NCI-H2029 (cell line): ENCODE data around the gene SPON2.

ENCODE experiments used
- DNase-seq: peaks from one replicate; lab custom pipeline; 2025; lab: John Stamatoyannopoulos, UW

Gene SPON2

DNA sequence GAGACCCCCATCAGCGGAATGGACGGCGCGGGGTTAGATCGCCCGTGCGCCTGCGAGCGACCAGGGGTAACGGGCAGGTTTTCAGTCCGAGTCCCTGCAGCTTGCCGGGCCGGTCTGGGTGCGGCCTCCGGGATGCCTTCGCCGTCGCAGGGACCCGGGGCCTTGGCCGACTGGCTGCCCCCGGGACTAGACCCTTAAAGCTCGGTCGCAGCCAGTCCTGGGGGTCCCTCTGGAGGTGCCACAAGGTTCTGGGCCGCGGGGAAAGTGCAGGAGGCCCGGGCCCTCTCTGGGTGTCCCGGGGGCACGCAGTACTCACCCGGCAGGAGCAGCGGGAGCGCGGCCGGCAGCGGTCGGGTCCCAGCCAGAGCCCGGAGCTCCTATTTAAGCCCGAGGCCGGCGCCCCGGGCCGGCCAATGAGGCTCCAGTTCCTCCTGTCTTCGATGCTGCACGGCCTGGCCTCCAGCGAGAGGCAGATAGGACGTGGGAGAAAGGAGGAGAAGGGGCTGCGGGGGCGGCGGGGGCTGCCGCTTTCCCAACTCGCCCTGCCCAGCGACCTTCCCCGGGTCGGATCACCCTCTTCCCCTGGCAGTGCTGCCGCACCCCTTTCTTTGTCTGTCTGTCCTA, at the start of gene SPON2:
SPON2 (minus strand) TSS at position 356 of the 624 bp plus-strand sequence.
- no peak for DNase-seq

GRCh38 chr4:1221155-1221870, 48.9 kb upstream of the SPON2 start:
- no peak for DNase-seq

- no peak for DNase-seq
Measured at GRCh38 chr4:1220566-1220965, 48.2 kb upstream of the SPON2 start.

DNA sequence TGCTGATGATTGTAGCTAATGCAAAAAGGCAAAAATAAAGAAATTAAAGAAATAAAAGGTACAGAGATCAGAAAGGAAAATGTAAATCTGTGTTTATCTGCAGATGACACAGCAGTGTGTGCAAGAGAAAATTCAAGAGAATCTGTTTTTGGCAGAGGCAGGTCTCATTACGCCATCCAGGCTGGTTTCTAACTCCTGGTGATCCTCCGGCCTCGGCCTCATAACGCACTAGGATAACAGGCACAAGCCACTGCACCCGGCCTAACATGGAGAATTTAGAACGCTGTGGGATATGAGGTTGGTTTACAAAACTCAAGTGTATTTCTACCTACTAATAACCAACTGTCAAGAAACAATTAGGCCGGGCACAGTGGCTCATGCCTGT, 47.2 kb upstream of the SPON2 start:
- no peak for DNase-seq

GRCh38 chr4:1218634-1219565, 46.5 kb upstream of the SPON2 start:
- no peak for DNase-seq

GRCh38 chr4:1217366-1217765, 45.0 kb upstream of the SPON2 start:
- no peak for DNase-seq

DNA sequence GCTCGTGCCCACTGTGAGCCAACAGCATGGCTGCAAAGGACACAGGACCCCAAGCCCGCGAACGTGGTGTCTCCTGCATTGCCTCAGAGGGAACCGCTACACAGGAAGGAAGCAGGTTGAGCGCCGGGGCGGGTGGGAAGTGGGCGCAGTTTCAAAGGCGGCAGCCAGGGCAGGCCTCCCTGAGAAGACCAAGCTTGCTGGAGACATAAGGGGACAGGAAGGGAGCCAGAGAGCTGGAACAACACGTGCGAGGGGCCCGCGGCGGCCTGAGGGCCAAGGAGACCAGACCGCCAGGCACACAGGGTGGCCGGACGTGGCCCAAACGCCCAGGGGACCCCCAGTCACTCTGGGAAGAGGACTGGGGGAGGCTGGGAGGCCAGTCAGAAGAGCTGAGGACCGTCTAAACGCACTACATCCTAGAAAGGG, 44.5 kb upstream of the SPON2 start:
- no peak for DNase-seq

DNA sequence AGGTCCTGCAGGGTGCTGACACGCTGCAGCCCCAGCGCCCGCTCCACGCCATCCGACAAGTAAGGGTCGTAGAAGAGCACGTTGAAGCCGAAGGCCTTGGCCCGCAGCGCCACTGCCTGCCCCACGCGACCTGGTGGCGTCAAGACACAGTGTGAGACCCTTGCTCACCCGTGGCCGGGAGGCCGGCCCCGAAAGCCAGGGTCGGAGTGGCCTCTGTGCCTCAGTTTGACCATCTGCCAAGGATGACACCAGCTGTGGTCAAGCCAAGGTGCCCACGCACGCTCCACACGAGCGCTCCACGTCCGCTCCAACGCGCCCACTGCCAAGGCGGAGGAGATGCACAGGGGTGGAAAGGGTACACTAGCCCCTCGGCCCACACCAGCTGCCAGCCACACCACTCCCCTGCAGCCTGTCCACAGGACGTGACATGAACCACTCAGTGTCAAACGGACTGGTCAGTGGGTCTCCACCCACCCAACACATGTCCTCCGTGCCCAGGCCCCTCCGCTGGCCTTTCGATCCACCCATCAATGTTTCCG, 43.8 kb upstream of the SPON2 start:
- DNase-seq, result no peak

DNA sequence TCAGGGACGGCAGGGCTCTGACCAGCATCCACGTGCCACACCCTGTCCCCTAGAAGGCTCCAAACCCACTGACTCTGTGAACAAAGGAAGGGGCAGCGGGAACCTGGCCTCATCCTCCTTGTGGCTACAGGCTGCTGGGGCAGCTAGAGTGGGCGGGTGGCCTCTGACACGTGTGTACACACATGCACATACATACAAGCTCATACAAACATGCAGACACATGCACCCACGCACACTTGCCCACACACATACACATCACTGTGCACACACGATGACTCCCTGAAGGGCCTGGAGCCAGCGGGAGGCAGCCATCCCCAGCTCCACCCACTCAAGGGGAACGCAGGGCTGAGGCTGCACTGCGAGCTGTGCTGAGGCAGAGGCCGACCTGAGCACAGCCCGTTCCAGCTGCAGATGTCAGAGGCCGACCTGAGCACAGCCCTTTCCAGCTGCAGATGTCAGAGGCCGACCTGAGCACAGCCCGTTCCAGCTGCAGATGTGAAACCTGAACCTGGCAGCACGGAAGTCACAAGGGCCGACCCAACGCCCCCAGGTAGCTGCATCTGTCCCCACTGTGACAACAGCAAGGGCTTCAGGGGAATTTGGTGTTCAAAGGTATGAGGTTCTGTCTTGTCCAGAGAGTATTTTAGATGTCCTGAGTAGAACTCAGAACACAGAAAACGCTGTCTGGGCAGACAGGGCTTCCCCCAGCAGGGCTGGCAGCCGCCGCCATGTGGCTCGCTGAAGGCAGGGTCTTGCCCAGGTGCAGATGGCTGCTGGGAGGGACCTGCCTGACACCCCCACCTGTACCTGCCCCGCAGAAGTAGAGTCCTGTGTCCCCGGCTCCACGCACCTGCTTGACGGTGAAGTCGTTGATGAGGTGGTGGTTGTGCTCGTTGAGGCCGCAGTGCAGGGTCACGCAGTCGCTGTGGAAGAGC, 43.0 kb upstream of the SPON2 start:
- DNase-seq, result no peak

- no peak for DNase-seq
Measured at GRCh38 chr4:1214101-1215095, 42.0 kb upstream of the SPON2 start.

DNA sequence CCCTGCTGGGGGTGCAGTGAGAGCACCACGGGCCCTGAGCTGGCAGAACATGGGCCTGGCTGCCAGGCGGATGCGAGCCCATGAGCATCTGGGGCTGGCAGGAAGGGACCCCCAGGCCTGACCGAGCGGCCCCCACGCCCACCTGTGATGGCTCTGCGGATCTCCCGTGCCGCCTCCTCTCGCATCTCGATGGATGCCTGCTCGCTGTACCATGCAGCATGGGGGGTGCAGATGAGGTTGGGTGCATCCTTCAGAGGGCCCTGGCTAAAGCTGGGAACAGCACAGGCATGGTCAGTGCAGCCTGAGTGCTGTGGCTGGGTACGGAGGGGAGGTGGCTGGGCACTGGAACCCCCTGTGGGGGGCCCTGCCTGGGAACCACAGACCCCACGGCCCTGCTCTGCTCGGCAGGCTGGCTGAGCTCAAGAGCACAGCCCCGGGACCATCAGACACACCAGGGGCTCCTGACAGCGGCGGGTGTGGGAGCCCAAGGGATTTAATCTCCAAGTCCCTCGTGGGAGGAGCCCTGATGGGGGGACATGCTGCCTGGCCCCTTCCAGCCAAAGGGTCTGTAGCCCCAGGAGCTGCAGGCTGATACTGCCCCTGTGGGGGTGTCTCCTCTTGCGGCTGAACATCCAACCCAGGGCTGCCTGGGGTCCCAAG, 41.1 kb upstream of the SPON2 start:
- DNase-seq, result no peak

DNA sequence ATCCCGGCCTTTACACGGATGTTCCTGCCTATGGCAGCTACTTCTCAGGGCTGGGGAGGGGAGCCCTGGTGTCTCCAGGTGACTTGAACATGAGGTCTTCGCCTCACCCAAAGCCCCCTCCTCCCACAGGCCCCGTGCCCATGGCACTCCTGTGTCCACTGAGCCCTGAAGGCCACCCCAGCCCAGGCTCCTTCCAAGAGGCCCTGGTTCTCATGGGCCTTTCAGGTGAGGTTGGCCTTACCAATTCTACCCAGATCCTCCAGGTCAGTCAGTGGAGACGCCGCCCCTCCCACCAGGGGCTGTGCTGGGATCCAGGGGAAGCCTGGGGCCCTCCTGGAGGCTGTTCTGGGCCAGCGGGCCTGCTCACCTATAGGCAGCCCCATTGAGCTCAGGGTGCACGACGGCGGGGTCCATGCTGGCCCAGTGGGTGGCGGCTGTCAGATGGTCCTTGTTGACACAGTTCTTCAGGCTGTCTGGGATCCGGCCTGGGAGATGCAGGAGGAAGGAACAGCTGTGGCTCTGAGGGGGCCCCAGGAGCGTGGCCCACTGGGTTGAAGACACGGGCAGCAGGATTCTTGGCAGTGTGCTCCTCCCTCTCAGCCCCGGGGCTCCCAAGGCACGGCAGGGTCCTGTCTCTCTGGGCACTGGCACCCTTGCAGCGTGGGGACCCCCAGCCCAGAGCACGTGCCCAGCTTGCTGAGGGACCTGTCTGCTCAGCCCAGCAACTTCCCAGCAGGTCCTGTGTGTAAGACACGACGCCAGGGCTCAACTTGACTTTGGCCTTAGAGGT, 40.4 kb upstream of the SPON2 start:
- no peak for DNase-seq

DNA sequence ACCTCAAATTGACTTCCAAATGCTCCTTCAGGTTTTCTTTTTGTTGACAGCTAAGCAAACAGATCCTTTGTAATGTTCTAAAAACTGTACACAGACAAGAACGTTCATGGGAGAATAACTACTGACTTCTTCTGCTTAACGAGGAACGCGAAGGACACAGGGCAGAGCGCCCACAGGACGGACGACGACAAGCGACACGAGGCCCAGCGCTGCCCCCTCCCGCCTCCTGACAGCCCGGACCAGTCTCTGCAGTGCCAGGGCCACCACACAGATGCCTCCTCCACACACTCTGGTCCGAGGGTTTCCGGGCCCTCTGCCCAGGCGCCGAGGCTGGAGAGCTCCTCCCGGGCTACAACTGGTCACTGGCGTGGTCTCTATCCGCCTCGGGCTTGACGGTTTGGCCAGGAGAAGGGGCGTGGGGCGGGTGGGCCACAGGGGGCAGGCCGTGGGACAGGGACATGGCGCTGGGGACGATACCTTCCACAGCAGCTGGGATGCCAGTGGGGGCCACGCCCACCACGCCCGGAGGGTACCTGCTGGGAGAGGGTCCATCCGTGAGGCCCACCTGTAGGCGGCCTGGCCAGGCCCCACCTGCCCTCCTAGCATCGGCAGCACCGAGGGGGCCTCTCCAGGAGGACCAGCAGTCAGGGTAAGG, 39.6 kb upstream of the SPON2 start:
- DNase-seq, result no peak

DNA sequence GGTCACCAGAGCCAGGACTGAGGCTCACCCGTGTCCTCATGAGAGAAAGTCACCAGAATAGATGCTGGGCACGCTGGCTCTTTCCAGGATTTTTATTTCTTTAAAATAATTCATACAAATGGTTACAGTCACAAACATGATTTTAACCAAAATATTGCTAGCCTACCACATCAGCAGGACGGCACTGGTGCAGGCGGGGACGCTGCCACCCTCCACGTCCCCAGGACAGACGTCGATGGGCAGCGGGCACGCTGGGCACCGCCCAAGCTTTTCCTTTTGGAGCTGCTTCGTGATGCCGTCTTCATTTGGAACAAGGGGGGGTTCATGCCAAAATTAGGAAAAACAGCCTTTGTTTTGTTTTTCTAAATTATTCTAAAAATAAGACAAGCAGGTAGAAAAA, 39.0 kb upstream of the SPON2 start:
- DNase-seq, result no peak

DNA sequence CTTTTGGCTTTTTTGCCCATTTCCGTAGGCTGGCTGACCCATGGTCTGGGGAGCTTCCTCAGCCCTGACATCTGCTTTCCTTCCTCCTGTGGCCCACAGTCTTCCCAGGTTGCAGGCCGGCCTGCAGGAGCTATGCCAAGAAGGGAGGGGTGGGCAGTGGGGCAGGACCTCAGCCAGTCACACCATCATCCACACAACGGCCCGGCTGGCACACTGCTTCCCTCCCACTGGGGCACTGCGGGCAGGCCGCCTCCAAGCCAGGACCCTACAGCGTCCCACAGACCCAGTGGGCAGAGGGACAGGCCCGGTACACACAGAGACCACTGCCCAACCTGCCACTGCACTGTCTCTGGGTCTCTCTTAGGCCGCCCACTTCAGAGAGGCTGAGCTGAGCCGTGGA, 38.6 kb upstream of the SPON2 start:
- no peak for DNase-seq

- DNase-seq, result no peak
Measured at GRCh38 chr4:1210241-1210841, 38.0 kb upstream of the SPON2 start.

DNA sequence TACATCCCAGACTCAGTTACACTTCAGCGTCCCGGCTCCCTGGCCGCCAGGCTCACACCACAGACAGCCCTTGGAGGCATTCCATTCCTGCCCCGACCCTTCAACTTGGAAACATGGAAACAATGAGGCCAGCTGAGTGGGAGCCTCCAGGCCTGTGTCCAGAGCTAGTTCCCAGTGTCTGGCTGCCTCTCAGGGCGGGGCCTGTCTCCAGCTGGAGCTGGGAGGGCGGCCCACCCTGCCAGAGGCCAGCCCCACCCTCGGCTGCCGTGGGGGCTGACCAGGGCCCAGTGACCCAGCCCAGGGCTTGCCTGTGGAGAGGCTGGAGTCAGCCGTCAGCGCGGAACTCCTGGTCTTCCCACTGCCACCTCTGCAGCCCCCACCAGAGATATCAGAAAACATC, 37.4 kb upstream of the SPON2 start:
- no peak for DNase-seq
